Measurements from ENCODE around the gene UPK3A. TPM values are rescaled to one million over a fixed set of nuclear protein-coding genes. Genes with fewer than 3 reads are reported as not detected.
A peak's percentile ranks its signal among the peaks of the same experiment; 100 is the strongest.

The UPK3A gene
- total RNA-seq, 2 donors from 2014 or later = not detected

GRCh38 chr22:45242778-45243191 is 42.0 kb upstream of the UPK3A start:
- peak; percentile 45 for TF ChIP-seq CTCF (conservative IDR thresholded peaks at IDR 0.05)
- Mint-ChIP-seq H3K27ac (no peak overlapping the region), H3K9me3 (no peaks in the 10 kb centered on the region), H3K4me3 (no peak overlapping the region), H3K36me3 (ENCODE audit: low read depth) (no peaks in the 10 kb centered on the region), H3K4me1 (peaks cover 12% of the 10 kb centered on the region), H3K27me3 (ENCODE audit: insufficient read depth) (peaks cover 28% of the 10 kb centered on the region)
- H3K36me3 ChIP-seq (ENCODE audit: control insufficient read depth, insufficient read depth, low read length) = peaks cover 5% of the 10 kb centered on the region
- WGBS, 2 experiments (ENCODE audit: insufficient coverage in 1 of 2, insufficient read length in 1 of 2) = 87 to 89% methylated on average over 7 of the region's 7 CpGs
- H3K4me1 ChIP-seq (ENCODE audit: control insufficient read depth, insufficient read depth, low read length) = peaks cover 6% of the 10 kb centered on the region
- H3K27ac ChIP-seq (ENCODE audit: low read depth, low read length) = no peak overlapping the region
- H3K9ac ChIP-seq (ENCODE audit: extremely low read depth, low read length, poor library complexity, severe bottlenecking) = no peak overlapping the region
- no peaks in the 10 kb centered on the region for H3K9me3 ChIP-seq (ENCODE audit: control insufficient read depth, low read length)
- no peak for DNase-seq
- peaks cover 13% of the 10 kb centered on the region for H3K27me3 ChIP-seq (ENCODE audit: control insufficient read depth, insufficient read depth, low read length, poor library complexity, severe bottlenecking)
- H3K4me3 ChIP-seq (ENCODE audit: low read length) = no peak overlapping the region

GRCh38 chr22:45244916-45245315 is 39.8 kb upstream of the UPK3A start:
- peaks cover 3% of the 10 kb centered on the region for H3K4me1 ChIP-seq (ENCODE audit: control insufficient read depth, insufficient read depth, low read length)
- no peak overlapping the region for H3K27ac ChIP-seq (ENCODE audit: low read depth, low read length)
- H3K9me3 Mint-ChIP-seq = peaks cover 2% of the 10 kb centered on the region
- peaks cover 6% of the 10 kb centered on the region for H3K4me1 Mint-ChIP-seq
- 94% methylated on average over 4 of the region's 4 CpGs for WGBS, 2 experiments (ENCODE audit: insufficient coverage in 1 of 2, insufficient read length in 1 of 2)
- no peak for DNase-seq
- no peak overlapping the region for H3K4me3 Mint-ChIP-seq
- no peaks in the 10 kb centered on the region for H3K36me3 ChIP-seq (ENCODE audit: control insufficient read depth, insufficient read depth, low read length)
- no peak for TF ChIP-seq CTCF (conservative IDR thresholded peaks at IDR 0.05)
- no peaks in the 10 kb centered on the region for H3K36me3 Mint-ChIP-seq (ENCODE audit: low read depth)
- H3K9me3 ChIP-seq (ENCODE audit: control insufficient read depth, low read length) = no peaks in the 10 kb centered on the region
- peaks cover 8% of the 10 kb centered on the region for H3K27me3 ChIP-seq (ENCODE audit: control insufficient read depth, insufficient read depth, low read length, poor library complexity, severe bottlenecking)
- H3K9ac ChIP-seq (ENCODE audit: extremely low read depth, low read length, poor library complexity, severe bottlenecking) = no peak overlapping the region
- H3K4me3 ChIP-seq (ENCODE audit: low read length) = no peak overlapping the region
- peaks cover 23% of the 10 kb centered on the region for H3K27me3 Mint-ChIP-seq (ENCODE audit: insufficient read depth)
- no peak overlapping the region for H3K27ac Mint-ChIP-seq

GRCh38 chr22:45246060-45246985 is 38.4 kb upstream of the UPK3A start:
- Mint-ChIP-seq H3K27me3 (ENCODE audit: insufficient read depth) (peaks cover 17% of the 10 kb centered on the region), H3K36me3 (ENCODE audit: low read depth) (no peaks in the 10 kb centered on the region), H3K4me3 (no peak overlapping the region), H3K9me3 (peaks cover 3% of the 10 kb centered on the region), H3K27ac (peak overlapping the region; percentile 76), H3K4me1 (peaks cover 6% of the 10 kb centered on the region)
- Histone ChIP-seq H3K27me3 (ENCODE audit: control insufficient read depth, insufficient read depth, low read length, poor library complexity, severe bottlenecking) (peaks cover 6% of the 10 kb centered on the region), H3K4me3 (ENCODE audit: low read length) (no peak overlapping the region), H3K27ac (ENCODE audit: low read depth, low read length) (peak overlapping the region; percentile 24), H3K4me1 (ENCODE audit: control insufficient read depth, insufficient read depth, low read length) (peaks cover 3% of the 10 kb centered on the region), H3K36me3 (ENCODE audit: control insufficient read depth, insufficient read depth, low read length) (no peaks in the 10 kb centered on the region), H3K9ac (ENCODE audit: extremely low read depth, low read length, poor library complexity, severe bottlenecking) (no peak overlapping the region), H3K9me3 (ENCODE audit: control insufficient read depth, low read length) (no peaks in the 10 kb centered on the region)
- 79 to 86% methylated on average over 11 to 13 of the region's 13 CpGs for WGBS, 2 experiments (ENCODE audit: insufficient coverage in 1 of 2, insufficient read length in 1 of 2)
- DNase-seq = peak; percentile 70
- no peak for TF ChIP-seq CTCF (conservative IDR thresholded peaks at IDR 0.05)

Measured in endodermal cell (in vitro differentiated cells).